GM18499 (cell line): ENCODE results near the gene OXLD1.

Experiments used
- ATAC-seq: cut with Tn5 transposase; IDR thresholded peaks from one replicate; pipeline ENCODE4 v1.9.1; 2021; ENCODE audit warnings: moderate number of reproducible peaks; ENCODE audit not compliant: insufficient read depth, unreplicated experiment

The OXLD1 gene

DNA sequence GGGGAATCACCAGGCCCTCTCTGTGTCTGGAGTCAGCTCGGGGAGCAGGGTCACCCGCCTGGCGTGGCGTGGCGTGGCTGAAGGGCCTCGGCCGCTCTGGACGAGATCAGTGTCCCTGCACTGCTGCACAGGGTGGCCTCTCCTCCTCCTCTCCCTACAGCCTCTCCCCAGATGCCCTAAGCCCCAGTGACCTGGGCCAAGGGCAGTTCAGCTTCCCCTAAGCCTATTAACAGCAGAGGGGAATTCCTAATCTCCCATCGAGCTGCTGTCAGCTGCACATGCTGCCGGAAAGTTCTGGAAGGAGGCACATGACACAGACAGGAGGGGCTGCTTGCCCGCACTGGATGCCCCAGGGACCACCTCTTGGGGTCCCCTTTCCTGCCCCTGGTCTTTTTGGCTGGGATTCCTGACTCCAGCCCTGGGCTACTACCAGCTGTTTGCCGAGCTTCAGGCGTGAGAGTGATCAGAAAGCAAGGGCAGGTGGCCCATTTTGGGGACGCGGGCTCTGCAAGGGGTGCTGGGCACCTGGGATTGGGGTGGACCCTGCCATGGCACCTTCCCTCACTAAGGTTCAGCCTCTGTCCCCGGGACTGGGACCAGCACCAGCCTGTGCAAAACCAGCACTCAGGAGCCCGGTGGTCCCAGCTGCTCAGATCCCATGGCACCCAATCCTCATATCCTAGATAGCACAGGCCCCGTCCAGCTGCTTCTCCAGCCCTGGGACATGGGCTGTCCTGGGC, 10.9 kb downstream of the OXLD1 start:
- ATAC-seq: no peak

DNA sequence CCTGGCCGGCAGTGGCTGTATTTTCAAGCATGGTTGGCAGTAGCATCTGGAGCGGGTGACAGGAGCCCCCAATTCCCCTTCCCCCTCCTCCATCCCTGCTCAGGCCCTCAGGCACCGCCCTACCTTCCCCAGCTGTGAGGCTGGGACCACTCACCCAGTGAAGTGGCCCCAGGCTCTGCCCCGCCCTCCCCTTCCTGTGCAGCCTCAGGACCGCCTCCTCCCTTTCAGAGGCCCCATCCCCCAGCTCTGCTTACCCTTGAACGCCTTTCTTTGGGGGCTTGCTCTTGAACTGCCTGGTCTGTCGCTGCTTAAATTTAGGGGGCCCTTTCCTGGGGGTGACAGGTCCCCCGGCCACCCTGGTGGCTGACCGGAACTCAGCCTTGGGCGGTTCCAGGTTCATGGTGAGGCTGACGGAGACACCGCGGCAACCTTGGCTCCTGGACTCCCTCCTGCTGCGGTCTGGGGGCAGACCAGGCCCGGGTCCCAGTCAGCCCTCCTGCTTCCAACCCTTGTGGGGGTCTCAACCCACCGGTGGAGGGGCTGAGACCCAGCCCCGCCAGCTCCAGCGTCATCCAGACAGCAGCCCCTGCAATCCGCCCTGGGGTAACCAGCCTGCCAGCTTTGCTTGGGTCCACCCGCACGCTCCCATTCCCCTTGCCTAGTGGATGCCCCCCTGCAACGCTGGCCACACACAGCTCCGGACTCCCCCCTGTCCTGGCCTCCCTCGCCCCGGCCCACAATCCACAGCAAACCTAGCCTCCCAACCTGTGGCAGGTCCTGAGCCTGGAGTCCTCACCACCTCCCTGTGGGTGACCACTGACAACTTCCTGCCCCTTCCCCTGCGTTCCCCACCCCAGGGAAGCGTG, 13.3 kb downstream of the OXLD1 start:
- ATAC-seq: no peak

DNA sequence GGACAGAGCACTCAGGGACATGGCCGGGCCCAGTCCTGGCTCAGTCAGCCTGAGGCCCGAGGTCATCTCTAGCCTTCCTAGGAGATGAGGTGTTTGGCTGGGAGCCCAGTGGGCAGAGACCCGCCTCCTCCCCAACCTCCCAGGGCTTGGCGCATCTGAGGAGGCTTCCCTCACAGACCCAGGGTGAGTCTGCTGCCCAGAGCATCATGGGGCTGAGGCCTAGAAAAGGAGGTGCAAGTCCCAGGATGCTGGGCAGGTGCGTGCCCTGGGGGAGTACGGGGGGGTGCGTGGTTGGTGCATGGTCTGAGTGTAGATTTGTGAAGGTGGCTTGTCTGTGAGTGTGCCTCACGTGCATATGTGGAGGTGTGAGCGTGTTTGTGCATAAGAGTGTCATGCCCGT, 14.7 kb downstream of the OXLD1 start:
- ATAC-seq: no peak

DNA sequence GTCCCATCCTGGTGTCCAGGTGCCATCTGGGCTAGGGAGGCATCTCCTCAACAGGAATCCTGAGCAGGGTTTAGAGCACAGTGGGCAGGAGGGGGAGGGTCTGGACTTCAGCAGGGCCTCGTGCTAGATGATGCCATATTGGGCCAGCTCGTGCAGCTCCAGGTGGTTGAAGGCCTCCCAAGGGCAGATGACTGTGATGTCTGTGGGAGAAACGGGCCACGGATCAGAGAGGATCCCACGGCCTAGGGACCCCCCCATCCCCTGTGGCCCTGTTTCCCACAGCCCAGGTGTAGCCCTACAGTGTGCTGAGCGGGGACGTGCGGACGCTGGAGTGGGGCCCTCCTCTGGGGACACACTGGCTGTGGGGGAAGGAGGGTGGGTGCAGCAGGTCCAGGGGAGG, 15.5 kb downstream of the OXLD1 start:
- ATAC-seq: no peak

DNA sequence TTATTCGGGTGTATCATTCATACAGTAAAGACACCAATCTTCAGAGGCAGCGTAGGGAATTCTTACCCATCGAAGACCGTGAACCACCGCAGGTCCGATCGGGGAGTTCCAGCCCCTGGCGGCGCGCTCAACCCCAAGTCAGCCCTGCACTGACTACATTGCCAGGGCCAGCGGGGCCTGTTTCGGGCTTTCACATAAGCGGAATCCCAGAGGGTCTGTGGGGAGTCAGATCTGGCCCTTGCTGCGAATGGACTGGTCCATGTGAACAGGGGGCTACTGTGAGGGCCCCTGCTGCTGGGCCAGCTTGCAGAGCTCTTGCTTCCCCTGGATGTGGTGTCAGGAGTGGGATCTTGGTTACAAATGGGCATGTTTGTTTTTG, 17.7 kb downstream of the OXLD1 start:
- no peak for ATAC-seq

DNA sequence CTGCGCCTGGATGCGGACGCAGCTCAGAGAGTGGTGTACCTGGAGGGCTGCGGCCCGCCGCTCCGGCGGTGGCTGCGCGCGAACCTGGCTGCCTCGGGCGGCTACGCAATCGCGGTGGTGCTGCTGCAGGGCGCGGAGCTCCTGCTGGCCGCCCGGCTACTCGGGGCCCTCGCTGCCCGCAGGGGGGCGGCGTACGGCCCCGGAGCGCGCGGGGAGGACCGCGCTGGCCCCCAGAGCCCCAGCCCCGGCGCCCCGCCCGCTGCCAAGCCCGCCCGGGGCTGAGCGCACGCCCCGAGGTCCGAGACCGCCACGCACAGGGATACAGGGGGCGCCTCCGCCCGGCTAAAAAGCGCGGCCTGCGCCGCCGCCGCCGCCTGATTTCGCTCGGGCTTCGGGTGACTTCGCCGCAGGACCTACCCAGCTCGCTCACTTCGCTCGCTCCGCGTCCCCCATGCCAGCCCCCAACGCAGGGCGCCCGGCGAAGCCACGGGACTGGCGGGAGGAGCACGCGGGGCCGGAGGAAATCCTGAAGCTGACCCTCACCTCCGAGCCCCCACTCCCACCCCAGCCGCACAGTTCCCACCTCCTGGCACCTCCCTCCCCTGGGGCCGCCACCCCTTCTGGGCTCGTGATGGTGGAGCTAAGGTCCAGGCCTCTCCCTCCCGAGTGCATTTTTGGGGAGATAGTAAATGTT, 18.2 kb downstream of the OXLD1 start:
- no peak for ATAC-seq

DNA sequence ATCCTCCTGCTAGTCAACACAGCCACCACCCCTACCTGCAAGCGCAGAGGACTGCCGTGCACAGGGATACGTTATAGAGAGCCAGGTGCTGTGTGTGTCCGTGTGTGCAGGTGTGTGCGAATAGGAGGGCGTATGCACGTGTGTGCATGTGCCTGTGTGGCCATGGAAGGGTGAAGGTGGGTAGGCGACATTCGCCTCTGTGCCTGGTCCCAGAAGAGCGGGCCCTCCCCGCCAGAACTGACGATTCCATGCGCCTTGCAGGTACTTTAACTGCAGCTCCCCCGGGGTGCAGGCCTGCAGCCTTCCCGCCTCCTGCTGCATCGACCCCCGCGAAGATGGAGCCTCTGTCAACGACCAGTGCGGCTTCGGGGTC, 18.8 kb downstream of the OXLD1 start:
- ATAC-seq: no peak

DNA sequence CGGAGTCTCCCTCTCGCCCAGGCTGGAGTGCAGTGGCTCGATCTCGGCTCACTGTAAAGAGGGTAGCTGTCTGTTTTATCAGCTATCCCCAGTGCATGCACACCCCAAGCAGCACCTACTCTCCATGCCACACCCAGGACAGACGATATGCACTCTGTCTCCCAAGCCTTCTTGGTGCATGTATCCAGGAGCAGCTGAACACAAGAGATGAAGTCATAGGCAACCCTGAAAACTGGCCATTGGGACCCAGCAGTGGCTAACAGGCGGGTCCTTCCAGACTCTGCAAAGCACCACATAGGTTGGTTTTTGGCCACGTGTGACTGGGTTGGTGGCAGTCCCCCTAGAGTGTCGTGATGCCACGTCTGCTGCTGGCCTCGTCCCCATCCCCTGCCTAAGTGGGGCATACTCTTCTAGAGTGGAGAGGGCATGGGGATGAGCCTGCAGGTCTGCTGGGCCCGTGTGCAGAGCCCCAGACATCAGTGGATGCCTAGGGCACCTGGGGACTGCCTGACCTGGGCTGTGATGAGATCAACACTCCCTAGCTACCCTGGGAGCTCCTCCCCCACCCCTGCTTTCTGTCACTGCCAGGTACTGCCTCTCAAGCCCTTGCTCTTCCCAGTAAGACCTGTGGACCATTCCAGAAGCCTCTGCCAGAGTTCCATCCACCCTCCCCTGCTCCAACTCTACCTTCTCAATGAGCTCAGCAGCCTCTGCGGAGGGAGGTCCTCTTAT, 19.4 kb downstream of the OXLD1 start:
- no peak for ATAC-seq

DNA sequence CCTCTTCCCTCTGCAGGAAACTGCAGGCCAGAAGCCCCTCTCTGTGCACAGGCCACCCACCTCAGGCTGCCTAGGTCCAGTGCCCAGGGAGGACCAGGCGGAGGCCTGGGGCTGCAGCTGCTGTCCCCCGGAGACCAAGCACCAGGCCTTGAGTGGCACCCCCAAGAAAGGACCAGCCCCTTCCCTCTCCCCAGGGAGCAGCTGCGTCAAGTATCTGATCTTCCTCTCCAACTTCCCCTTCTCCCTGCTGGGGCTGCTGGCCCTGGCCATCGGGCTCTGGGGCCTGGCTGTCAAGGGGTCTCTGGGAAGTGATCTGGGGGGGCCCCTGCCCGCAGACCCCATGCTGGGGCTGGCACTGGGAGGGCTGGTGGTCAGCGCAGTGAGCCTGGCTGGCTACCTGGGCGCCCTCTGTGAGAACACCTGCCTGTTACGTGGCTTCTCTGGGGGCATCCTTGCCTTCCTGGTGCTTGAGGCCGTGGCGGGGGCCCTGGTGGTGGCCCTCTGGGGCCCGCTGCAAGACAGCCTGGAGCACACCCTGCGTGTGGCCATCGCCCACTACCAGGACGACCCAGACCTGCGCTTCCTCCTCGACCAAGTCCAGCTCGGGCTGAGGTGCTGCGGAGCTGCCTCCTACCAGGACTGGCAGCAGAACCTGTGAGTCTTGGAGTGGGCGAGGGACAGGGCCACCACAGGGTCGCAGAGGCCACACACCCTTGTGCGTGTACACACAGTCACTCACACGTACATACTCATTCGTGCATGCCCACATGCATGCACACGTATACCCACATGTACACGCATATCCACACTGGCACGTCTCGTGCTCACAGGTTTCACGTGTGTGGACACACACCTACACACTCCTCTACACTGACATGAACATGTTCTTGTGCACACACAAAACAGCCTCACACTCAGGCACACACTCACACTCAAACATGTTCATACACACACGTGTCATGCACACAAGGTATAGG, 21.1 kb downstream of the OXLD1 start:
- no peak for ATAC-seq

DNA sequence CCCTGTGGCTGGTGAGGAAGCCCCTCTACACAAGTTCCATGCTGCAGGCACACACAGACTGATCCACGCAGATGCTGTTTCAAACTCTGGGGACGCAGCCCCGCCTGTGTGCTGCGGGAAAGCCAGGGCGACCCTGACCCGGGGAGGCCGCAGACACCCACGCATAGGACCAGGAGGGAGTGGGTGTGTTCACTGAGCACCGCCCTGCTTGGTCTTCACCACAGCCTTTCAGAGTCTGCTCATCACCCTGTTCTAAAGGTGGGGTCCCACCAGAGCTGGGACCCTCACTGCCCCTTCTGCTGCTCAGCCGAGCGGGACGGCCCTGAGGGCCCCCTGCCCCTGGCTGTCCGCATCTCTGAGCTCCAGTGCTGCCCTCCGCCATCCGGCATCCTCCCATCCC, 21.9 kb downstream of the OXLD1 start:
- ATAC-seq: no peak

DNA sequence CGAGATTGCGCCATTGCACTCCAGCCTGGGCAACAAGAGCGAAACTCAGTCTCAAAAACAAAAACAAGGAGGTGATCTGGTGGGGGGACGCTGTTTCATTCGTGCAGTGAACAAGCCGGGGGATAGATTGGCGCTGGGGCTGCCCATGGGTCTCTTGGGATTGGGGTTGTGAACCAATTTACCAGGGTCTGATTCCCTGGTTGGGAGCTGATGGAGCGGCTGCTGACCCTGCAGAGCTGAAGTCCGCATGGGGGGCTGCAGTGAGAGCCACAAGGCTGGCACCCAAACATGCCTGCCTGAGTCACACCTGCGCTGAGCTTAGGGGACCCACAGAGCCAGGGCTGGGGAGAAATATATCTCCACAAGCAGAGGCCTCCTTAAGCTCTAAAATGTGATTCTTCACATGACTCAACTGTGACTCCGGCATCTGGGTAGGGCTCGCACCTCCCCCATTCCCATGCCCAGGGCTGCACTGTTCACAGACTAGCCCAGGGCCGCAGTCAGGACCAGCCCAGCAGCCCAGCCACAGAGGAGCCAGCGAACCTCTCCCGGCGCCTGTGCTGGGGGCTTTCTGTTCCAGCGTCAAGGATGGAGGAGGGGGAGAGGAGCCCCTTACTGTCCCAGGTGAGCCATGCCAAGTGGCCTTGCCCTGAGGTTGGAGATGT, 24.4 kb downstream of the OXLD1 start:
- ATAC-seq: no peak

DNA sequence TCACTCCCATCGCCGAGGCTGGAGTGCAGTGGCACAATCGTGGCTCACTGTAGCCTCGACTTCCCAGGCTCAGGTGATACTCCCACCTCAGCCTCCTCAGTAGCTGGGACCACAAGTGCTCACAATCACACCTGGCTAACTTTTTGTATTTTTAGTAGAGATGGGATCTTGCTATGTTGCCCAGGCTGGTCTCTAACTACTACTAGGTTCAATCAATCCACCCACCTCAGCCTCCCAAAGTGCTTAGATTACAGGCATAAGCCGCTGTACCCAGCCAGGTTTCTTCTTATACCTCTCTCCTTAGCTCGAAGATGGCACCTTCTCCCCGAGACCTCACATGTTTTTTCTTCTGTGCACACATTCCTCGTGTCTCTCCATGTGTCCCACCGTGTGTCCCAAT, 26.4 kb downstream of the OXLD1 start:
- no peak for ATAC-seq

DNA sequence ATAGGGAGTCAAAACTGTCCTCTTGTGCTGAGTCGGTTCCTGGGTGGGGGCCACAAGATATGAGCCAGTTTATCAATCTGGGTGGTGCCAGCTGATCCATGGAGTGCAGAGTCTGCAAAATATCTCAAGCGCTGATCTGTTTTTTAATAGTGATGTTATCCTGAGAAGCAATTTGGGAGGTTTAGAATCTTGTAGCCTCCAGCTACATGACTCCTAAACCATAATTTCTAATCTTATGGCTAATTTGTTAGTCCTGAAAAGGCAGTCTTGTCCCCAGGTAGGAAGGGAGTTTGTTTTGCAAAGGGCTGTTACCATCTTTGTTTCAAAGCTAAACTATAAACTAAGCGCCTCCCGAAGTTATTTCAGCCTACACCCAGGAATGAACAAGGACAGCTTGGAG, 27.7 kb downstream of the OXLD1 start:
- no peak for ATAC-seq

DNA sequence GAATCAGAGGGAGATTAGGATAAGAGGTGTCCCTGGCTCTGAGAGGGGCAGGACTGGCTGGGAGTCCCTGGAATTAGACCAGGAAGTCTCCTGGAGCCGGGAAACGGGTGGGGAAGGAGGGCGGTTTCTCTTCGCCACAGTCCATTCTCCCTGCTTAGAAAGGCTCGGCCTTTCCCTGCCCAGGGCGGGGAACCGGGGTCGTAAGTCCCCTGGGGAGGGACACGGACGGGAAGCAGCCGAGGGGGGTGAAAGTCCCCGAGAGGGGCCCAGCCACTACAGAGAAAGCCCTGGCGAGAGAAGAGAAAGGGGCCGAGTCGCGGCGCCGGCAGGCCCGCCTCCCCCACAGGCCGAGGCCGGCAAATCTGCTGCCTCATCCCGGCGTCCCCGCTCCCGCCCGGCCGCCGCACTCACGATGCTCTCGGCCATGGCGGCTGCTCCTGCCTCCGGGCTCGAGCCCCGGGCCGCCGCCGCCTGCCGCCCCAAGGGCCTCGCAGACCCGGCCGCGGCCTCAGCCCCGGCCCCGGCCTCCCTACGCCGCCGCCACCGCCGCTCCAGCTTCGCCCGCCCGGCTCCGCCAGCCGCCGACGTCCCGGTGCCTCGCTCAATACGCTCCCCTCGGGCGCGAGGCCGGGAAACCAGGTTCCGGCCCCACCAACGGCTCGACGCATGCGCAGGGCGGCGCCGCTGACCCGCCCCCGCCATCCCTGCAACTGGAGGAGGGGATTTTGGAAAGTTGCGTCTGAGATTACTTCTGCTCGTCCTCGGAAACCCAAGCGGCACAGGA, 29.7 kb downstream of the OXLD1 start, which contains the start of the genes NPLOC4 and TSPAN10:
Gene NPLOC4, minus strand, starts transcription at position 608 of the 784 bp plus-strand sequence. Its CDS starts 182 bp downstream, at position 426.
Gene TSPAN10, plus strand, starts transcription at position 692 of the 784 bp plus-strand sequence. CDS start 5,217 bp downstream, outside the sequence.
- ATAC-seq: no peak

DNA sequence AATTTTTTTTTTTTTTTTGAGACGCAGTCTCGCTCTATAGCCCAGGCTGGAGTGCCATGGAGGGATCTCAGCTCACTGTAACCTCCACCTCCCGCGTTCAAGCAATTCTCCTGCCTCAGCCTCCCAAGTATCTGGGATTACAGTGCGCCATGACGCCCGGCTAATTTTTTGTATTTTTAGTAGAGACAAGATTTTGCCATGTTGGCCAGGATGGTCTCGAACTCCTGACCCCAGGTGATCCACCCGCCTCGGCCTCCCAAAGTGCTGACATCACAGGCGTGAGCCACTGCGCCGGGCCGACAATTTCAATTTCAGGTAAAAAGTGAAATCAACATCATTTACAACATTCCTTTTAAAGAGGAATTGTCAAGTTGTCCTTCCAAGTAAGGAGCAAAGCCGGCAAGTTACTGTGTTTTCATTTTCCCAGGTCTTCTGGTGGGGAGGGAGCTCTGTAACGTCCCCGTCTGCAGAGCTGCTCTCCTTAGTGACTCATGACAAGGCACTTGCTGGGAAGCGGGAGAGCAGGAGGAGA, 30.4 kb downstream of the OXLD1 start:
- no peak for ATAC-seq

DNA sequence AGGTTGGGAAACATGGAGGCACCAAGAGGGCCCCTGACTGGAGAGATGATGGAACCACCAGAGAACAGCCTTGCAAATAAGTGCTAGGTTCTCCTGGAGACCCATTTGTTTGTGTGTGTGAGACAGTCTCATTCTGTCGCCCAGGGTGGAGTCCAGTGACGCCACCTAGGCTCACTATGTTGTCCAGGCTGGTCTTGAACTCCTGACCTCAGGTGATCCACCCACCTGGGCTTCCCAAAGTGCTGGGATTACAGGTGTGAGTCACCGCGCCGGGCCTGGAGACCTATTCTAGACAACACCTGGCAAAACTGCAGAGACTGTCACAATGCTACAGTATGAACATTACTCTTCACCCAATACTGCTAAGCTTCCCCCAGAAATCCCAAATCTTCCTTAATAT, 31.0 kb downstream of the OXLD1 start:
- ATAC-seq: no peak

DNA sequence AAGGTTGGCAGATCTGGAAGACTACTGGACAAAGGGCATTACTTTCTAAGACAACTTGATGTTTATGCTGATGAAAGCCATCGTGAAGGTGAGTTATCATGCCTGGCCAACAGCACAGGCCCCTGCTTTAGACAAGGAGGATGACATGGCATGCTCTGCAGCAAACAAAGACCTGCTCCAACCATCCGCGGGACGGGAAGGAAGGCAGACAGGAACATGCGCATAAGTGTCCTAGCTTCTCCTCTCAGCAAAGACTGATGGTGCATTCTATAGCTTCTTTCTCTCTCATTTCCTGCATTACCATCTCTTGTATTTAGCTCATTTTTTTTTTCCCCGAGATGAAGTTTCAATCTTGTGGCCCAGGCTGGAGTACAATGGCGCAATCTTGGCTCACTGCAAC, 34.9 kb downstream of the OXLD1 start:
- ATAC-seq: no peak

DNA sequence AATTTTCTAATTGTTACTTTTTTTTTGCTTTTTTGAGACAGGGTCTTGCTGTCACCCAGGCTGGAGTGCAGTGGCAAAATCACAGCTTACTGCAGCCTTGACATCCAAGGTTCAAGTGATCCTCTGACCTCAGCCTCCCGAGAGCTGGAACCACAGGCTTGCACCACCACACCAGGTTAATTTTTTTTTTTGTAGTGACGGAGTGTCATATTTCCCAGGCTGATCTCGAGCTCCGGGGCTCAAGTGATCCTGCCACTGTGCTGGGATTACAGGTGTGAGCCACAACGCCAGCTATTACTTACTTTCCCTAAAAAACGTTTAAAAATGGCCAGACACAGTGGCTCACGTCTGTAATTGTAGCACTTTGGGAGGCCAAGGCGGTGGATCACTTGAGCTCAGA, 36.1 kb downstream of the OXLD1 start:
- no peak for ATAC-seq
